NCI-H187 treated with DMSO at 0.1 percent for 48 hours (cell line): ENCODE measurements around the gene SULT1C4.
"Not testable (repeated sequence)": the region's sequence is repeated elsewhere in the genome, so short reads cannot be mapped to it uniquely, and the experiment has no call there.

Experiments
- DNase-seq: peaks from one replicate; lab custom pipeline; 2025; lab: John Stamatoyannopoulos, UW

Gene SULT1C4

DNA sequence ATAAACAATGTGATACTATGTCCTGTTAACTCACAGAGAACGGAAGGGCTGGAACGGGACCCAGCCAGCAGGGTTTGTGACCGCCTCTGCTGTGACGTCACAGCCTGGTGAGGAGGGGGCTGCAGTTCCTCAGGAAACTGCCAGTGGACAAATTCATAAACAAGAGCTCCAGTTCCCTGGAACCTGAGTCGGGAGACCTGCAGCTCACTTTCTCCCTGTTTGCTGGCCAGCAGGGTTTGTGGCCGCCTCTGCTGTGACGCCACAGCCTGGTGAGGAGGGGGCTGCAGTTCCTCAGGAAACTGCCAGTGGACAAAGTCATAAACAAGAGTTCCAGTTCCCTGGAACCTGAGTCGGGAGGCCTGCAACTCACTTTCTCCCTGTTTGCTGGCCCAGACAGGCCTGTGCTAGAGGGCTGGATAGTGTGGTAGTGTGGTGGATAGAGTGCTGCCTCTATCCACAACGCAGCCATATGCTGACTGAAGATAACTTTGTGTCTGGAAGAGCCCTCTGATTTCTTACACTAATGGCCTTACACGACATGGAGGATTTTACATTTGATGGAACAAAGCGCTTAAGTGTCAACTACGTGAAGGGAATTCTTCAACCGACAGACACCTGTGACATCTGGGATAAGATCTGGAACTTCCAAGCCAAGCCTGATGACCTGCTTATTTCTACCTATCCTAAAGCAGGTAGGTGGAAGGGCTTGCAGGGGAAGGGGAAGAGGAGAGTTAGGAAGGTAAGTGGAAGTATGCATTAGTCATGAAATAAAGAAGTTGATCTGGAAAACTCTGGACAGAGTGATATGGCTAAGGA, at the start of gene SULT1C4:
TSS of gene SULT1C4 (plus strand) at position 140 of the 816 bp plus-strand sequence. CDS start at position 524, 384 bp downstream.
- DNase-seq: no peak

DNA sequence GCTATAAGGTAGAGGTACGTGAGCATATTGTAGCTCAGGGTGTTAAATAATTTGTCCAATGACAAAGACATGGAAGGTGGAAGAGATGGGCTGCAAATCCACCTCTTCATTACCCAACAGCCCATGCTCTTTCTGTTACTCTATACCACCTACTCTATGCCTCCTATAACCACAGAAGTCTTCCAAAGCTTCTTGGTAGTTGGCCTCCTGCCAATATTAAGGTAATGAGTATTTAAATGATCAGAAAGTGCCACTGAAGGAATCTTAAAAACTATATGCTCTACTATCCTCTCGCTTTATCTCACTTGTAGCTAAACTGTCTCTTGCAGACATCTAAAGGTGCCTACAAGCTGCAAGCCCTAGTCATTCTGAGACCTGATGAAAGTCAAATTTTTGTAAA, 48.0 kb upstream of the SULT1C4 start:
- DNase-seq: no peak

DNA sequence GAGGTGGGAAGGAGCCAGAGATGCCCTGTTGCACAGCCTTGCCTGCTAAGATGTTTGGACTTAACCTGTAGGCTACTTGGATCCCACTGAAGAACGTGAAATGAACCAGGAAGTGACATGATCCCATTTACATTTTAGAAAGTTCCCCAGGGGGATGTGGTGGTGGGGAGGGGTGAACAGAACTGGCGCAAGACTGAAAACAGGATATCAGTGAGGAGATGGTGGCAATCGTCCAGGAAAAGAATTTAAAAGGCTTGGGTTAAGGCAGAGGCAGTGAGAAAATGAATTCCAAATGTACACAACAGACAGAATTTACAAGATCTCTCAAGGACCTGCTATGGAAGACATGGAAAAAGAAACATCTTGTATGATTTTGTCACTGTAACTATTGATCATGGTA, 46.8 kb upstream of the SULT1C4 start:
- DNase-seq: no peak

DNA sequence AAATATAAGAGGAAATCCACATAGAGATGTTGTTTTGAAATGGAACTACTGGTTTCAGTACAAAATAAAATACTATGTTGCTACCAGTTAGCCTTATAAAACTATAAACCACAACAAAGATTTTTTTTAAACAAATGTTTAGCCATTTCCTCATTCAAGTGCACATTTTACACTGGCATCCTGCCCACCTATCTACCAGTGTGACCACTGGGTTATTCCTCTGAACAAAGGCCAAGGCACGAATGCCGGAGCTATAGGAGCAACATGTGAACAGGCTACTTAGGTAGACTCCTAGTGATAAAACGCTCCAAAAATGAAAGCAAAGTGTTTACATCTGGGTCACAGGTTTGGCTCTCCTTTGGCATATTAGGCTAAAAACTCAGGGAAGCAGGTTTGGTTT, 31.8 kb upstream of the SULT1C4 start:
- DNase-seq: no peak

DNA sequence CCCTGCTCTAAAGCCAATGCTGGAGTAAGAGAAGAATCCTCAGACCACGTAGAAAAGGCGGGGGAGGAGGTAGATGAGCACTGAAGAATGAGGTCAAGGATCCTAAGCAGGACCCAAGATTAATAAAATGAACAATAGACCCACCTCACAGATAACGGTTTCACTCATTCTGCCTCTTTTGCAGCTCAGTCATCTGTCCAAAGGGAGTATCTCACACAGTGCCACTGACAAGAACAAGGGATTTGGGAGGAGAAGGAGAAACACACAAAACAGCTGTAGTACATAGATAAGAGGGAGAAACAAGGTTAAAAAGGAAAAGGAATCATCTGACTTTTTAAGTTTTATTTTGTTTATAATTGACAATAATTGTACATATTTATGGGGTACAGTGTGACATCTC, 30.9 kb upstream of the SULT1C4 start:
- DNase-seq: no peak

DNA sequence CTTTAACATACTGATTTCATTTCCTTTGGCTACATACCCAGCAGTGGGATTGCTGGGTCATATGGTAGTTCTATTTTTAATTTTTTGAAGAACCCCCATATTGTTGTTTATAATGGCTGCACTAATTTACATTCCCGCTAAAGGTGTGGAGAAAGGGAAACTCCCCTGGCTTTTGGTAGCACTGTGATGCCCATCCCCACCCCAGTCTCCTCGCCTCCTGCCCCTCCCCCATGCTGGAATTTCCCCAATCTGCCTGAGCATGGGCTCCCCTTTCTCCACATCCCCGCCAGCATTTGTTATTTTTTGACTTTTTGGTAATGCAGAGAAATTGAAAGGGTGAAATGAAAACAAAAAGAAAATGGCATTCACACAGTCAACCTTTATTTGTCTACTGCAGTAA, 30.0 kb upstream of the SULT1C4 start:
- DNase-seq: no peak

DNA sequence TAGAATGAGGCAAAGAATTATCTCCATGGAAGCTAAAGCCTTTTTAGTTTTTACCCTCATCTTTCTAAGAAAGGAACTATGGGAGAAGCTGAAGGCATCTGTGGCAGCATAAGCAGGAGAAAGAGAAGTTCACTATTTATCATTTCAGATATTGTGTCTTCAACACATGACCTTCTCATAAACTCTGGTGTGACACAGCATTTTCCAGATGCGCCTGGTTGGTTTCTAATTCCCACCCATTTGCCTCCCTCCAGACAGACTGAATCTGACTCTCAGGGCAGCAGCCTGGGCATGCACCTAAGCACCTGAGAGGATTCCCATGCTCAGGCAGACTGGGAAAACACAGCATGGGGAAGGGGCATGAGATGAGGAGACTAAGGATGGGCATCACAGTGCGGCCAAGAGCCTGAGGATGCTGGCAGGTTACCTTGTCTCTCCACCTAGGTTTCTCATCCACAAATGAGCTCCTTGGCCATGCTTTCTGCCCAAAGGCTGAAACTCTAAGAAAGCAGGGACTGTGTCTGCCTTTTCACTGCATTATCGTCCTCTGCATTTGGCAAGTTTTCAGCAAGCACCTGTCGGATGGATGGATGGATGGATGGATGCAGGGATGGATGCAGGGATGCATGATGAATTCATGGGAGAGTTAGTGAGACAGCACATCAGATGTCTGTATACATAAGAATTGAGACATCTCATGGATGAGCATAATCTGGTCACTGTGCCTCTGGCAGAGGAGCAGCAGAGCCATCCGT, 28.8 kb upstream of the SULT1C4 start:
- no peak for DNase-seq

DNA sequence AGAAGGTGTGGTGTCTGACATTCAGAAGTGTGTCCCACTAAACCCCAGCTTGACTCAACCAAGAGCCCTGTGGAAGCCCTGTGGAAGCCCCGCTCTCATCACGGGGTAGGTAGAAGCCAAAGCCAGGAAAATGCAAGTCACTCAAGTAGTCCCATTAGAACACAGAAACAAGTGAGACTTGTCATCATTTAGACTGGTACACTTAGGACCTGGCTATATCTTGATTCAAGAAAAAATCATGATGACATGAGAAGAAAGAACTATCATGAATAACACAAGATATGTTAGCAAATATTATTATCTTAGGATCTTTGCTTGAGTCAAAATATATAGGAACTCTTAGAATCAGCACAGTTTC, 28.2 kb upstream of the SULT1C4 start:
- no peak for DNase-seq

DNA sequence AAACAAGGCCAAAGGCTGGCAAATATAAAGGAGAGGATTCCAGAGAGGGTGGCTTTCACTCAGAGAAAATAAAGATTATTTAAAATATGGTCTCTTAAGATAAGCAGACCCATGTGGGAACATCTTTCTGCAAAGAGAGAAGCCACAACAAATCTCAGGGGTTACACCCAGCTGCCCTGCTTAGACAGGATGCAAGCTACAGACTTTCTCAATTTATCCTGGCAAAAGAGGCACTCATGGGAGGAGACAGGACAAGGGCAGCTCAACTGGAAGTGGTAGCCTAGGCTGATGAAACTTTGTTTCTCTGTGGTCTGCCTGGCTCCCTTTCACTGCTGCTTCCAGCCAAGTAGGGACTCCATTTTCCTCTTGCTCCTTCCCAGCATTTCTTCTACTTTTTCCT, 25.9 kb upstream of the SULT1C4 start:
- no peak for DNase-seq

DNA sequence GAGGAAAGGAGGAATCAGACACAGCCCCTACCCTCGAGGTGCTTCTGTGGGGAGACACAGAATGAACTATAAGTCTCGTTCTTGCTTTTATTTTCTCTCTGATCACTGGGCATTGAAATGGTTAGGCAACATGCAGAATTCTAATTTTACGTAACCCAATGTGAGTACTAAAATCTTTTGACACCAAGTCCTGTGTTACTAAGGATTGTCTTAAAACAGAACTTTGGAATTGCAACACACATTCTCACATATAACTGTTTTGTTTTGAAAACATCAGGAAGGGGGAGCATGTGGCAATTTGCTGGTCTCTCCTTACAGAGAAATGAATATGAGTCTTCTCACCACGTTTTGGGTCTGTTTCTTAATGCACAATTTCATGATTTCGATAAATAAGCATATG, 23.6 kb upstream of the SULT1C4 start:
- no peak for DNase-seq

DNA sequence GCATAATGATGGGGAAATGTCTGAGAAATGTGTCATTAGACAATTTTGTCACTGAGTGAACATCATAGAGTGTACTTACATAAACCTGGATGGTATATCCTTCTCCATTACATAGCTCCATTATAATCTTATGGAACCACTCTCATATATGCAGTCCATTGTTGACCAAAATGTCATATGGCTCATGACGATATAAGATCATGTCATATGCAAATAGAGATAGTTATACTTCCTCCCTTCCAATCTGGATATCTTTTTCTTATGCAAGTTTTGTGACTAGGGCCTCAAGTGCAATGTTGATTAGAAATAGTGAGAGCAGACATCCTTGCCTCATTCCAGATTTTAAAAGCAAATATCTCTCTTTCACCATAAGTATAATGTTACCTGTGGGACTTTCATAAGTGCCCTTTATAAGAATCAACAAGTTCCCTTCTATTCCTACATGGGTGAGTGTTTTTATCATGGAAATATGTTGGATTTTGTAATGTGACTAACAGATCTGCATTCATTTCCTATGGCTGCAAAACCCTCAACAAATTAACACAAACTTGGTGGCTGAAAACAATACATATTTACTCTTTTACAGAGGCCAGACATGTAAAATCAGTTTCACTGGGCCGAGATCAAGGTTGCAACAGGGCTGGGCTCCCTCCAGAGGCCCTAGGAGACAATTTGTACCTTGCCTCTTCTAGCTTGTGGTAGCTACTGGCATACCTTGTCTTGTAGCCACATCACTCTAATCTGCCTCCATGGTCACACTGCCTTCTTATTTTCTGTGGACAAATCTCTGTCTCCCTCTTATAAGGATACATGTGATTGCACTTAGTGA, 21.6 kb upstream of the SULT1C4 start:
- DNase-seq: no peak

DNA sequence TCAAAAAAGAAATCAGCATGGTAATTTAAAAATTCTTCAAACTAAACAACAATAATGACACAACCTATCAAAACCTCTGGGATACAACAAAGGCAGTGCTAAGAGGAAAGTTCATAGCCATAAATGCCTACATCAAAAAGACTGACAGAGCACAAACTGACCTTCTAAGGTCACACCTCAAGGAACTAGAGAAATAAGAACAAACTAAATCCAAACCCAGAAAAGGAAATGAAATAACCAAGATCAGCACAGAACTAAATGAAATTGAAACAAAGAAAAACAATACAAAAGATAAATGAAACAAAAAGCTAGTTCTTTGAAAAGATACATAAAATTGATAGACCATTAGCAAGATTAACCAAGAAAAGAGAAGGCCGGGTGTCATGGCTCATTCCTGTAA, 18.4 kb upstream of the SULT1C4 start:
- DNase-seq: not testable (repeated sequence)

DNA sequence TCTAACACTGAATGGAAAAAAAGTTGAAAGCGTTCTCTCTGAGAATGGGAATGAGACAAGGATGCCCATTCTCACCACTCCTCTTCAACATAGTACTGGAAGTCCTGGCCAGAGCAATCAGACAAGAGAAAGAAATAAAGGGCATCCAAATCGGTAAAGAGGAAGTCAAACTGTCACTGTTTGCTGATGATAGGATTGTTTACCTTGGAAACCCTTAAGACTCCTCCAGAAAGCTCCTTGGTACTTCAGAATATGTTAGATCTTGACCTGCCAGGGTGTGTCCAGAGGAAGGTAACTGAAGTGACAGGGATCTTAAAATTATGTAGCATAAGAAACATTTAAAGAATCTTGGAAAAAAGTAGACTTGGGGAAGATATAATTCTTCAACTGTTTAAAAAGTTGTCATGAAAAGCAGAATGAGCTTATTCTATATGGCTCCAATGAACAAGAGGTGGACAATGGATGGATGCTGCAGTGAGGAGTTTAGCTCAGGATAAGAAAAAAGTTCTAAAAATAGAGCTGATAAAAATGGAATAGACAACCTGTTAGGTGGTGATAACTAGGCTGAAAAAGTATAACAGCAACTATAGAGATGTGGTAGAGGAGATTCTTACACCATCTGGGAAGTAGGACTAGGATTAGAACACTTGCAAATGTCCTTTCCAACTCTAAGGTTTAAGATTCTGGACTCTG, 16.8 kb upstream of the SULT1C4 start:
- no peak for DNase-seq

DNA sequence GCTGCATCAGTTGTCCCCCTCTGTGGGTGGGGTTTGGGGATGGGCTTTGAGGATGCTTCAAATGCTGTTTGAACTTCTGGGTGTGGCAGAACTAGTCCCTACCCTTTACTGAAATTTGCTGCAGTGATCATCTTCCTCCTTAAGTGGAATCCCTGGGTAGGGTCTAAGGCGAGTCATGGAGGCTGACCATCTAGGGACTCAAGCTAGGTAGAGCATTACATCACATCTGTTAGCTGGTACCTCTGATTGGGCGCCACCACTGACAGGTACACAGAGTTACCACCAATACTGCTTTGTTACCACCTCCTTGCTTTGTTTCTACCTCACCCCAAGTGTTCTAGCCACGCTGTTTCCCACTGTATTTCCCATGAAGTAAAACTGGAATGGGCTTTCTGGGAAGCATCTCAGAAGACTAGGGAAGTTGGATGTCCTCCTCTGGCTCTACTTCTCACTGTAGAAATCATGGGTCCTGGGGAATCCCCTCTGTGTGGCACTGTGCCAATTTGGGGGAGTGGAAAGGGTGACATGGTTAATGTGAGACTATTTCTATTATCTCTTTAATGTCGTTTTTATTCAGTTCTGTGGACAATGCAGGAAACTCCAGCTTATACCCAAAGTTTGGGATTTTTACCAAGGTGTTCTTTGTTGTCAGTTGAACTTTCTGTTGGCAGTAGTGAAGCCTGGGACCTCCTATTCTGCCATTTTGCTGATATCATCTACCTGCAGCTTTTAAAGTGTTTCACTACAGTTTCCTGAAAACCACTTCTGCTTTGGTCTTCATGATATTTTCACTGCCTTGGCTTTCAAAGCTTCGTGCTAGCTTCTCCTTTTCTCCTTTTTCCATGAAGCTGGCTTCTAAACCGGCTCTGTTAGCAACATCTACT, 14.5 kb upstream of the SULT1C4 start:
- DNase-seq: no peak

DNA sequence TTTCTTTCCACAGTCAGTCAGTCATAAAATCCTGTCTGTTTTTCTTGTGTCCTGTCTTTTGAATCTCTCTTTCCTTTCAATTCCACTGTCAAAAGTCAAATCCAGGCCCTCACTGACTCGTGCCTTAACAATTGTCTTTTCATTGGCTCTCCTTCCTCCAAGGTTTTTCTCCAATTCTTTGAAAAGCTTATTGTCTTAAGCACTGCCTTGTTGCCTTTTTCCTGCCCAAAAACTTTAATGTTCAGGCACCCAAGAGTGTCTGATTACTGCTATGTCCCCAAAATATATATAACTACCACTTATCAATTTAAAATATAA, 13.9 kb upstream of the SULT1C4 start:
- no peak for DNase-seq

DNA sequence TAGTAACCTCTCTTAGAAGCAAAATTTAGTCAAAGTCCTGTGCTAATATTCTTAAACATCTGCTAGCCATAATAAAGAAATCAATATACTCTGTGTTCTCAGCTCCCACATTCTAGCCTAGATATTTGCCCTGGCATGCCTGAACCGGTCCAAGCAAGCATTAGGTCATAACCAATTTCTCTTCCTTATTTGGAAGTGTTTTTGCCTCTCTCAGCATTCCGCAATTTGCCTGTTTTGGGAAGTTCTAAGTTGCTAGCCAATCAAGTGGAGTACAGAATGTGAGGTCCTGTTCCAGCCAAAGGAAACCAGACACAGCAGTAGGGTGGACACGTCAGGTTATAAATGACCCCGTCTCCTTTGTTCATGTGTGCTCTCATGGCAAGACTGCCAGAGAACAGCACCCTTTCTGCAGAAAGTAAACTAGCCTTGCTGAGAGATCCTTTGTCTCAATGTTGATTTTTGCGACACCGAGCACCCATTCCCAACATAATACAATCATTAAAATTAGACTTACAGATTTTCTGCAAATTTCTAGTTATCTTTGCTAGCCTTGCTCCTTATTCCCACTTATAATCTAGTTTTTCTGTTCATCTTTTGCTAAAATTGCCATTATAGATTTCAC, 13.0 kb upstream of the SULT1C4 start:
- DNase-seq: no peak

DNA sequence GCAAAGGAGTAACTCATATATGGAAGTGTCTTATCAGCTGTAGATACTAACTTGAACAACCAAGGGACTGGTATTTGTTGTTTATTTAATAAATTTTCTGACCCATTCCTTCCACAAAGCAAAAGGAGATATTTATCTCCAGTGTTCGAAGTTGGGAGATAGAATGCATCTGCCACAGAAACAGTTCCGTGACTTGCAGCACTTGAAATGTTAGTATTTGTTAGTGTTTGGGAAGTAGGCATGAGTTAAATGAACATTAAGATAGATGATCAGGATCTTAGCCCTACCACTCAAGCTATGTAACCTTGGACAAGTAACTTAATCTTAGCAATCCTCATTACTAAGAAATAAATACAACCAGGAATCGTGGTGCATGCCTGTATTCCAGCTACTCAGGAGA, 12.1 kb upstream of the SULT1C4 start:
- DNase-seq: no peak

DNA sequence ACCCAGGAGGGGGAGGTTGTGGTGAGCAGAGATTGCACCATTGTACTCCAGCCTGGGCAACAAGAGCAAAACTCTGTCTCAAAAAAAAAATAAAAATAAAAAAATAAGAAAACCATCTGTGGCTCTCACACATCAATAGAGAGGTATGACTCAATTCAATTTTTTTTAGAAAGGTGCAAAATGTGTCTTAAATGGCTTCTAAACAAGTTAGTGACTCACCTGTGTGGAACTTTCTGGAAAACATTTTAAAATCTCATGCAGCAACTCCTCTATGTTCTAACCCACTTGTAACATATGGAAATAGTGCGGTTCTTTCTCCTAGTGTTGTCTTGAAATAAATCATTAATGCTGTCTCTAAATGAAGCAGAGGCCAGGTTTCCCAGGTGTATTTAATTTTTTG, 10.7 kb upstream of the SULT1C4 start:
- no peak for DNase-seq

DNA sequence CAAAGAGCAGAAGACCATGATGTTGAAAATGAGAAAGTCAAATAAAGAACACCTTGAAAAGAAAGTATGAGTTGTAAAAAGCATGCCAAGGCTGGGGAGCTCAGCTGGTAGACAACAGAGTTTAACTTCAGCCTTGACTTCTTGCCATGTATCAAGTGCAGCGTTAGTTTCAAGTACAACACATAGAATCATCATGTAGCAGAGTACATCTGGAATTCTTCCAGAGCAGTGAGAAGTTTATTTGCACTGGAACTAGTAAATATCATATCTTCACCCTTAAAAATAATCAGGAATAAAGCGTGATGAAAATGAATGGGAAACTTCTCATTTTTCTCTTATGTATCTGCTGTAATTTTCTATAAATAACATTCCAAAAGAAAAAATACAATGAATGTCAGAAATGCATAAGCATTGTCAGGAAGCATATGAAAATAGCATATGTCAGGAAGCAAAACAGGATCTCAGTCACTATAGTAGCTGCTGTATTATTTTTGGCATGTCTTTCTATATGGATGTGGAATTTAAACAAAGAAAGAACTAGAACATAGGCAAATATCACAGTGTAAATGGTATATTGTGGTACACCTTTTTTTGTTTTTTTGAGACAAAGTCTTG, 10.1 kb upstream of the SULT1C4 start:
- DNase-seq: no peak

DNA sequence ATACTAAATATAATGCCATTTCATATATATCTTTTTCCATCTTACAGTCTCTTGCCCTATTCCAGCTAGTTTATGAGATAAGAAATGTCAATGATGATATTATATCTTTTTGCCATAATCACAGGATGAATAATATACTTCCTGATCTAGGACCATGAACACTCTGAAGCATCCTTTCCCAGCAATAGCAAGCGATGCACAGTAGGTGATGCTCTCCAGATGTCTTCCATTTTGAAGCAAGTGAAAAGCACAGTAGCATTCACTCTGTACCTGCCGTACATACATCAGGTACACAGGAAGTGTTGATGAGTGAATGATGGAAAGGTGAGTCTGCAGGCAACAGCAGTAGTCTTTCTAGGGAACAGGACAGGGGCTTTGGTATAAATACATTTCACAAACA, 8.6 kb upstream of the SULT1C4 start:
- no peak for DNase-seq
